NT2/D1 (cell line): Measurements from ENCODE around the gene STK16.

Source experiments
- SUZ12 ChIP-seq: IDR thresholded peaks from 2 replicates; pipeline ENCODE4 v1.6.1; 2011; ENCODE audit not compliant: insufficient read length, insufficient read depth; ENCODE audit errors: extremely low read depth
- ZNF274 ChIP-seq: IDR thresholded peaks from 2 replicates; pipeline ENCODE4 v1.6.1; 2011; ENCODE audit warnings: mild to moderate bottlenecking, low read depth, low read length

GRCh38 chr2:219252900-219253752, 7.8 kb downstream of the STK16 start, which contains the start of gene TUBA4B:
- no peak for TF ChIP-seq ZNF274
- TF ChIP-seq SUZ12 = no peak
